GM12865 (cell line): ENCODE results near the gene TPPP2.
A peak's percentile ranks its signal among the peaks of the same experiment; 100 is the strongest.

Experiments
- DNase-seq: peaks from one replicate; pipeline ENCODE4 v3.0.0; 2010; ENCODE audit warnings: low read depth
- H3K4me3 ChIP-seq: 2 replicates; pipeline ENCODE4 v1.5.1; 2011; ENCODE audit warnings: mild to moderate bottlenecking, low read depth, low read length, control low read depth
- TF ChIP-seq, protein P1 (sequence below): IDR thresholded peaks from 2 replicates; pipeline ENCODE4 v1.5.1; 2011; ENCODE audit warnings: low read length, control low read depth, low read depth, inconsistent platforms; ENCODE audit not compliant: insufficient read depth; ENCODE audit errors: missing control alignments

The TPPP2 gene

DNA sequence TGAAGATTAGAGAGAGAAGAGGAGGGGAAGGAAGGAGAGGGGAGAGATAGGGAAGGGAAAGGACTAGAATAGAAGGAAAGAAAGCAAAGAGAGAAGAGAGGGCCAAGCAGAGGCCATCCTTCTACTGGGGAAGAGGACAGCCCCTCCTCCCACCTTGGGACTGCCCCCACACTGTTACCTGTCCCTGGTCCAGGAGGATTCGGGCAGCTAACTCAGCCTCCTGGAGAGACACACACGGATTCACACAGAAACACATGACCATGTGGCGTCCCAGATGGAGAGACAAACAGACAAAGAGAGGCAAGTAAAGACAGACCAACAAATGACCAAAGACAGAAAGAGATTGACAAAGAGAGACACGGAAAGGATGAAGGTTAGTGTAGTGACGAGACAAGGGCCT, 7.3 kb upstream of the TPPP2 start:
- TF ChIP-seq, protein P1, sequence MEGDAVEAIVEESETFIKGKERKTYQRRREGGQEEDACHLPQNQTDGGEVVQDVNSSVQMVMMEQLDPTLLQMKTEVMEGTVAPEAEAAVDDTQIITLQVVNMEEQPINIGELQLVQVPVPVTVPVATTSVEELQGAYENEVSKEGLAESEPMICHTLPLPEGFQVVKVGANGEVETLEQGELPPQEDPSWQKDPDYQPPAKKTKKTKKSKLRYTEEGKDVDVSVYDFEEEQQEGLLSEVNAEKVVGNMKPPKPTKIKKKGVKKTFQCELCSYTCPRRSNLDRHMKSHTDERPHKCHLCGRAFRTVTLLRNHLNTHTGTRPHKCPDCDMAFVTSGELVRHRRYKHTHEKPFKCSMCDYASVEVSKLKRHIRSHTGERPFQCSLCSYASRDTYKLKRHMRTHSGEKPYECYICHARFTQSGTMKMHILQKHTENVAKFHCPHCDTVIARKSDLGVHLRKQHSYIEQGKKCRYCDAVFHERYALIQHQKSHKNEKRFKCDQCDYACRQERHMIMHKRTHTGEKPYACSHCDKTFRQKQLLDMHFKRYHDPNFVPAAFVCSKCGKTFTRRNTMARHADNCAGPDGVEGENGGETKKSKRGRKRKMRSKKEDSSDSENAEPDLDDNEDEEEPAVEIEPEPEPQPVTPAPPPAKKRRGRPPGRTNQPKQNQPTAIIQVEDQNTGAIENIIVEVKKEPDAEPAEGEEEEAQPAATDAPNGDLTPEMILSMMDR, result no peak
- no peak overlapping the region for H3K4me3 ChIP-seq
- no peak for DNase-seq

DNA sequence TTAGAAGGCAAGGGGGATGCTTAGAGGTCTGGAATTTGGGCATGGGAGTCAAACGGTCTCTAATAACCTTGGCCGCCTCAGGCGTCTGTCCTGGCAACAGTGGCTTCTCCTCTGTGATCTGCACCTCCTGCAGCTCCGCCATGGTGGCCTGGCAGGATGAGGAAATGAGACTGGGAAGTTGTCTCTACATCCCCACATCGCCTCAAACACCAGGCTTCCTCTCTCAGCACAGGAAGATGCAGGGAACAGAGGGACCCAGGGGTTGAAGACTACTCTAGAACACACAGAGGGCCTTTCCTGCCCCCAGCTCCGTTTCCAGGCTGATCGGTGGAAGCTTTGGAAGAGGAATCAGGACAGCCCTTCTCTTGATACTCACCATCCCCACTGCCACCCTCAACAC, 6.8 kb upstream of the TPPP2 start:
- DNase-seq, result no peak
- no peak overlapping the region for H3K4me3 ChIP-seq
- TF ChIP-seq, protein P1, result no peak

DNA sequence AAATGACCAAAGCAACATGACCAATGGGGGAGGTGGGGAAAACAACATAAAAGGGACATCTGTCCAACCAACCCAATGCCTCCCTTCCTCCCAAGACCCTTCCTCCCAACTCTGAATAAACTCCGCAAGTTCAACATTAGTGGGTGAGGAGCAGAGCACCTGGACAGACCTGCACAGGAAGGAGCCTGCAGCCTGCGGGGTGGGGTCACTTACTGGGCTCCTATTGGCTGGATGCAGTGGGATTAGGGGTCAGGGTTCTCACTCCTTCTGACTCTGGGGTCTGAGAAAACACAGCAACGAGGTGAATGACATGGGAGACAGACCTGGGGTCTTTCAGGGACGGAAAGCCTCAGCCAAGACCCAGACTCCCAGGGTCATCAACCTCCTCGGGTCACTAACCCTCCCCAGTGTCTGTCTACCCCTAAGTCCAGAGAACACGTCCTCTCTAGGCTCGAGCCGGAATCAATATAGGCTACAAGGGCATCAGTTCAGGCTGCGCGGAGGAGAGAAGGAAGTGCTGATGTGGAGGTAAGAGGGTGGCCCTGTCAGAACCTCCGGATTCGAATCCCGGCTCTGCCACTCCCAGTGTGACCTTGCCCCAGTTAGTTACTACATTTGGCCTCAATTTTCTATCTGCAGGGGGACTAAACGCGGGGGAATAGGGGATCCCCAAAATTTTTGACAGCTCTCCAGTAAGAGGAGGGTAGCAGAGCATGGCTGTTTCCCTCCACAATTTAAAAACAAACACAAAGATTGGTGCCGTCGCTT, 6.0 kb upstream of the TPPP2 start:
- DNase-seq, result no peak
- TF ChIP-seq, protein P1, result no peak
- H3K4me3 ChIP-seq, result no peak overlapping the region

DNA sequence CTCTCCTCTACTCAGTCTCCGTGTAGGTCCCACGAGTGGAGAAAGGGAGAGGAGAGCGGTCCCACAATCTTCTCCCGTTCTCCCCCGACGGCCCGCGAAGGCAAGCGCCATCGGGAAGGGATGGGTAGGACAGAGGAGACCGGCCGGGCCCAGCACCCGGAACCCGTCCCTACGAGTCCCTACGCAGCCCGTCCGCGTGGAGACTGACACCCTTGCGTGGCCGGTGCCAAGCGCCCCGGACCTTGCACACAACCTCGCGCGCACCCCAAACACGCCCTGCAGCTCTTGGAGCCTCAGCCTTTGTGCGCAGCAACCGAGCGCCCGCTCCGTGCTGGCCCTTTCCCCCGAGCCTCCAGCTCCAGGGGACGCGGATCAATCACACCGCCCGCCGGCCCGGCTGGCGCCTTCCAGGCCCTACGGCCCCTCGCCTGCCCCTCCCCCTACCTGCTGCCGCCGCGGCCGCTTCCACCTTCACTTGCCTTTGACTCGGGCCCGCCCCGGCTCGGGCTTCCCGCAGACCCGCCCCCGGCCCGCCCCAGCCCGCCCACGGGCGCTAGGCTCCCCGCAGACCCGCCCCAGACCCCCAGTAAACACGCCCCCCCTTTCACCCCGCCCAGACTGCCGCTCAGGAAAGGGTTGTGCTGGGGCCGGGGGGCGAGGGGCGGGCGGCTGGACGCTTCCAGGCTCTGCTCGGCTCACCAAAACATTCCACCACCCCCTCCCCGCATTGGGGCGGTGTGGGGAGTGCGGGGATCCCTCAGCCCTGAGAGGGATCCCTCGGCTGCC, 5.2 kb upstream of the TPPP2 start, which contains the start of gene NDRG2:
NDRG2 (minus strand) TSS at position 477 of the 786 bp plus-strand sequence. CDS start 1,746 bp downstream, outside the sequence.
- DNase-seq, result peak; percentile 10
- TF ChIP-seq, protein P1, result no peak
- no peak within 1 kb of the TSS for H3K4me3 ChIP-seq

DNA sequence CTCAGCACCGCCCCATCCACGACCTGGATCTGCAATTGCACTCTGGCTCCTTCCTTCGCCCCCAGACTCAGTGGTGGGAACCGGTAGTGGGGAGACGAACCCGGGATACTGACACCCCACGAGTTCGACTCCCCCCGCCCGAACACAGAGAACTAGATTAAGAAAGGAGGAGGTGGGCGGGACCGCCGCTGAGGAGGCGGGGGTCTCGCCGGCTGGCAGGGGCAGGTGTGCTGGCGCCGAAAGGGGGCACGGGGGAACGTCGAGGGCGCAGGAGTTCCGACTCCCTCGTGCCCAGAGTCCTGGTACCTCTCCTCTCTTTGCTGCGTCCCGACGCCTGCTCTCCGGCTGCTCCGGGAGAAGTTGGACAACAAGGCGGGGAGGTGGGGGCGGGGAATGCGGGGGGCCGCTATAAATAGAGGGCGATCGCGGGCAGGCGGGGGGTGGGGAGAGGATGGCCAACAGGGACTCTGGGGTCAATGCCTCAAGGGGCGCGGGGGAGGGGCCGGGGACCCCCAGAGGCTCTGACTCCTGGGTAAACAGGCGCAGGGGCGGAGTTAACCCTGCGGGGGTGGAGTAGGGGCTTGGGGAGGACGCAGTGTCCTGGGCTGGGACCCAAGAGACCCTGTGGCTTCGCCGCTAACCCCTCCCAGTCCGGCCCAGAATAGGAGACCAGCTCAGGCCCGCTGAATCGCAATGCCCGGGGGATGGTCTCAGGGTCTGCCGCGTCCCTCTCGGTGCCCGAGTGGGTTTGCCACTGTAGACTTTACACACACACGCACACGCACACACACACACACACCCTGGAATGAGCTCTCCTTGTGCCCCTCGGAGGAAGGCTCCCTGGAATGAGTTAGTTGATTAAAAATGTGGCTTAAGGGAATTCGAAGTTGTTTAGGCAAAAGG, 4.4 kb upstream of the TPPP2 start:
- TF ChIP-seq, protein P1, result no peak
- no peak for DNase-seq
- H3K4me3 ChIP-seq, result no peak overlapping the region

DNA sequence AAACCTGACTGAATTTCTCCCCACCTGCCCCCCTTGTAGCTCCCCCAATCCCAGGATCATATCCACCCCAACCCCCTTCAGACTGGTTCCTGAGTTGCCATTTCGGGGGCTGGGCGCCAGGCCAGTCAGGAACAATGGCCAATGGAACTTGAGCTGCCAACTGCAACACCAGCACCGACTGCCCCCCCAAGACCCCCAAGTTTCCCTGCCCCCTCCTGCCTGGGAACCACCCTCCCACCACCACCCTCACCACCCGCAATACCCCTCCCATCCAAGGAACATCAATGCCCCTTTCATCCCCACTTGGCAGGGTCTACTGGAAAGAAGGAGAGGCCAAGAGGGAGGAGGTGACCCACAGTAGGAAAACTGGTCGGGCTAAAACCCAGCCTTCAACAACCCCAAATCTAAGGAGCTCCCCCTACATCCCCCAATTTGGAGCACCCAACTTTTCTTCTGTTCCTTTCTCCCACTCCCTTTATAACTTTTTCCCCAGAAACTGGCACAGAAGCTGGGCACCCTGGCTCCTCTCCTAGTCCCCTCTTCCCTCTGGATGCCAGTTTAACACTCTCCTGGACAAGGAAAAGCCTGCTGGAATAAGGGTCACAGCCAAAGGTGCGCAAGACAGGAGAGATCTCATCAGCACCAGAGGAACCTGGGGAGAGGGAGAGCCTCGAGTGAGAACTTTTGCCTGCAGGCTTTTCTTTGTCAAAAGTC, 3.6 kb upstream of the TPPP2 start:
- TF ChIP-seq, protein P1, result no peak
- no peak overlapping the region for H3K4me3 ChIP-seq
- no peak for DNase-seq
